ENCODE results near the gene NCKAP5.

The NCKAP5 gene

DNA sequence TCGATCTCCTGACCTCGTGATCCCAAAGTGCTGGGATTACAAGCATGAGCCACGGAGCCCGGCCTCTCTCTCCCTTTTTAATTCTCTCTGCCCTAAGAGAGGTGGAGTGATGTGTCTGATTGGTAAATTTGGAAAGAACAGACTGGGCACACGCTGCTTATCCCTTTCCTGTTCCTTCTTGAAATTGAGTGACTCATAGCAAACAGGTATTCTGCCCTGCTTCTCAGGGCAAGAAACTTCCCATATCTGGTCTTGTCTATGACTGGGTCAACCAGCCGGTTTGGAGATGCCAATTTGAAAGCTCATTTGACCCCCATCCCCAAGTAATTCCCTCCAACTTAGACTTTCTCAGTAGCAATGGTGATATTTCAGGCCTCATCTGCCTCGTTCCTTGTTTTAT is 913.3 kb downstream of the NCKAP5 start:
- Histone ChIP-seq H3K4me3 (ENCODE audit: low read depth in 1 of 2, low read length in 1 of 2) (no peak overlapping the region), H3K9me3 (no peaks in the 10 kb centered on the region), H3K27me3 (no peaks in the 10 kb centered on the region), H3K4me1 (ENCODE audit: control insufficient read depth in 1 of 2, insufficient read depth in 1 of 2, low read depth in 1 of 2, low read length in 1 of 2) (no peaks in the 10 kb centered on the region), H3K36me3 (no peaks in the 10 kb centered on the region), H3K27ac (no peak overlapping the region)
- TF ChIP-seq, protein P1, sequence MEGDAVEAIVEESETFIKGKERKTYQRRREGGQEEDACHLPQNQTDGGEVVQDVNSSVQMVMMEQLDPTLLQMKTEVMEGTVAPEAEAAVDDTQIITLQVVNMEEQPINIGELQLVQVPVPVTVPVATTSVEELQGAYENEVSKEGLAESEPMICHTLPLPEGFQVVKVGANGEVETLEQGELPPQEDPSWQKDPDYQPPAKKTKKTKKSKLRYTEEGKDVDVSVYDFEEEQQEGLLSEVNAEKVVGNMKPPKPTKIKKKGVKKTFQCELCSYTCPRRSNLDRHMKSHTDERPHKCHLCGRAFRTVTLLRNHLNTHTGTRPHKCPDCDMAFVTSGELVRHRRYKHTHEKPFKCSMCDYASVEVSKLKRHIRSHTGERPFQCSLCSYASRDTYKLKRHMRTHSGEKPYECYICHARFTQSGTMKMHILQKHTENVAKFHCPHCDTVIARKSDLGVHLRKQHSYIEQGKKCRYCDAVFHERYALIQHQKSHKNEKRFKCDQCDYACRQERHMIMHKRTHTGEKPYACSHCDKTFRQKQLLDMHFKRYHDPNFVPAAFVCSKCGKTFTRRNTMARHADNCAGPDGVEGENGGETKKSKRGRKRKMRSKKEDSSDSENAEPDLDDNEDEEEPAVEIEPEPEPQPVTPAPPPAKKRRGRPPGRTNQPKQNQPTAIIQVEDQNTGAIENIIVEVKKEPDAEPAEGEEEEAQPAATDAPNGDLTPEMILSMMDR (IDR thresholded peaks at IDR 0.05): no peak

DNA sequence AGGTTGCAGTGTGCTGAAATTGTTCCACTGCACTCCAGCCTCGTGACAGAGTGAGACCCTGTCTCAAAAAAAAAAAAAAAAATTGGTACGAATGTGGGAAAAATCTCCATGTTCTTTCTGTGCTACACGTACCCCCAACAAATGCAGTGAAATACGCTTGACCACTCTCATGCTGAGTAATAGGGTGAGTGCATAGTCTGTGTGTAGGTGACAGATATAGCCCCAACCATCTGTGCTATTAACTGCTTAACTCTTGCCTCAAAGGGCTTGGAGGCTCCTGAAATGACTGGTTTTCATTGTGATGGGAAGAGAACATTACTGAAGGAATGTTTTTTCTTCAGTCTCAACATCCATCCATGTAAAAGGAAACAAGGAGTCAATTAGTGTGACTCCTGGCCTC is 913.9 kb downstream of the NCKAP5 start:
- TF ChIP-seq, protein P1 (IDR thresholded peaks at IDR 0.05): no peak
- Histone ChIP-seq H3K27me3 (no peaks in the 10 kb centered on the region), H3K9me3 (no peaks in the 10 kb centered on the region), H3K4me3 (ENCODE audit: low read depth in 1 of 2, low read length in 1 of 2) (no peak overlapping the region), H3K36me3 (no peaks in the 10 kb centered on the region), H3K27ac (no peak overlapping the region), H3K4me1 (ENCODE audit: control insufficient read depth in 1 of 2, insufficient read depth in 1 of 2, low read depth in 1 of 2, low read length in 1 of 2) (no peaks in the 10 kb centered on the region)

DNA sequence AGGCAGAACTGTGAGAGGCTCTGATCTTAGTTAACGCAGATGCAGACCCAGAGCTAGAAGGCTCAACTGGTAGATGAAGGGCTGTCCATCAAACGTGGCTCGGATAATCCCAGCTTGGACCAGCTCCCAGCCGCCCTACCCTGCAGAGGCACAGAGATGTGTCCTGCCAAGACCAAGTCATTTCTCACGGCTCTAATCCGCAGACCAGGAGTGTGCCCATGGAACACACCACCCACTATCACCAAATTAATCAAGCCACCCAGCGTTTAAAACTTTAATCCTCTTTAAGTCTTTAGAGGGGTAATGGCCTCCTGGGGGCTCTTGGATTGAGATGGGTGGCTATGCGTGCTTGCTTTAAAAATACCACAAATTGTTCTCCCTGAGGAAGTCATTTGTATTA is 915.8 kb downstream of the NCKAP5 start:
- Histone ChIP-seq H3K36me3 (no peaks in the 10 kb centered on the region), H3K9me3 (no peaks in the 10 kb centered on the region), H3K27me3 (no peaks in the 10 kb centered on the region), H3K27ac (no peak overlapping the region), H3K4me3 (ENCODE audit: low read depth in 1 of 2, low read length in 1 of 2) (no peak overlapping the region), H3K4me1 (ENCODE audit: control insufficient read depth in 1 of 2, insufficient read depth in 1 of 2, low read depth in 1 of 2, low read length in 1 of 2) (no peaks in the 10 kb centered on the region)
- TF ChIP-seq, protein P1 (IDR thresholded peaks at IDR 0.05): no peak

DNA sequence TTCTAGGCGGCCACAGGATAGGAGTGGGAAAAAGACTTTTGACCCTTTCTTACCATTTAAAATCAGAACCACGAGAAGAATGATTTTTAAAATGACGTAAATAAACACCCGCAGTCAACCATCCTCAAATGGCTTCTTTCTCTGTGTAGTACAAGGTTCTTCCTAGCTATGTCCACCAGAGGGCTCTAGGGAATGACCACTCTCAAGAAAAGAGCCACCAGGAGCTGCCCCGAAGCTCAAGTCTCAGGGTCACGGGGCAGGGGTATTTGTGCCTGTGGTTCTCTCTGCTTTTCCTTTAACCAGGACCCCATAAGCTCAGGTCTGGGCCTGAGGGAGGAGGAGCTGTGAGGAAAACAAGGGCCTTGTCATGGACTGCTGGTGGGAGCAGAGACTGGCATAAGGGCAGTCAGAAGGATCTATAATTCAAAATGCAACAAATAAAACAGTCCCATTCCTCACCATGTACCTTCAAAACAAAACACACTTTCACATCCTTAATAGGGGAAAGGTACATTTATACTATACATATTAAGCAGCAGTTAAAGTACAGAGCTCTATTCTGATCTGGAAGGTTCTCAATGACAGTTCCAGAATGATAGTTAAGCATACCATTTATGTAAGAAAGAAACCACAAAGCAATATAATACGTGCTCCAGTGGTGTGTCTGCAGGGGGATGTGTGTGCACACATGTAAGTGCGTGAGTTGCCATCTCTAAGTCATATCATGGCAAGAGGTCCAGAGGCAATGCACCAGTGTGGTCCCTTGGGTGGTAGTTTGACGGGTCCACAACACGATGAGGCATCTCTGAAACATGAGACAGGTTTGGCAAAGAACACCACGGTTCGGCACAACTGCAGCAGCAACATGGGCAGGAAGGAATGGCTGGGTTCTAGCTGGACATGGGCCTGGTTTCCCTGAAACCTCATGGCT is 916.9 kb downstream of the NCKAP5 start:
- Histone ChIP-seq H3K27me3 (no peaks in the 10 kb centered on the region), H3K36me3 (no peaks in the 10 kb centered on the region), H3K4me1 (ENCODE audit: control insufficient read depth in 1 of 2, insufficient read depth in 1 of 2, low read depth in 1 of 2, low read length in 1 of 2) (no peaks in the 10 kb centered on the region), H3K27ac (no peak overlapping the region), H3K9me3 (no peaks in the 10 kb centered on the region), H3K4me3 (ENCODE audit: low read depth in 1 of 2, low read length in 1 of 2) (no peak overlapping the region)
- TF ChIP-seq, protein P1 (IDR thresholded peaks at IDR 0.05): no peak

DNA sequence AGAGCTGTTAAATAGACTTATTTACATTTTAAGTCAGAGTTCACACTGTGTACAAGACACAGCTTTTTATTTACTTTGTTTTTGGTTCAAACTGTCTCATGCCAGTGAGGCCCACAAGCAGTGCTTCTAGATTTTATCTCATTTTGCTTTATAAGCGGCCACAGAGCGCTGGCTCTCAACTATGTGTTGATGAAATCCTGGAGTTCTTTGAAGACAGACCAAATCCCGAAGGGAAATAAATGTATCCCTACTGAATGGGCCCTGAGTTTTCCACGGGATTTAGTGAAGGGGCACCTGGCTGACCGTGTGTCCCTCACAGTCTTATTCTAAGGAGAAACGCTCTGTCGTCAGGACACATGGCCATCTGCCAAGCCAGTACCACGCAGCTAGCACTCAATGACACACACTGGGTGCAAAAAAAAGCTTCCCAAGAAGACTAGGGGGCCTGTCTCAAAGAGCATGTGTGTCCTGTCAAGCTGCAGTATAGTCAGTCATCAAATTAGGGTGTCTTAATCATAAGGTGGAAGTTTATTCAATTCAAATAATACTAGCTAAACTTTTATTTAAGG is 921.6 kb downstream of the NCKAP5 start:
- no peaks in the 10 kb centered on the region for H3K36me3 ChIP-seq
- H3K4me3 ChIP-seq (ENCODE audit: low read depth in 1 of 2, low read length in 1 of 2): no peak overlapping the region
- TF ChIP-seq, protein P1 (IDR thresholded peaks at IDR 0.05): no peak
- H3K9me3 ChIP-seq: no peaks in the 10 kb centered on the region
- H3K27ac ChIP-seq: no peak overlapping the region
- no peaks in the 10 kb centered on the region for H3K4me1 ChIP-seq (ENCODE audit: control insufficient read depth in 1 of 2, insufficient read depth in 1 of 2, low read depth in 1 of 2, low read length in 1 of 2)
- no peaks in the 10 kb centered on the region for H3K27me3 ChIP-seq
